Pons (tissue), 1 donor: ENCODE data around the gene NKD1.

Experiments used
- DNase-seq: peaks from one replicate; pipeline ENCODE4 v3.0.0-alpha.2; 2016; ENCODE audit warnings: low spot score

NKD1 gene

GRCh38 chr16:50558913-50559312, 10.7 kb downstream of the NKD1 start:
- DNase-seq, result no peak

DNA sequence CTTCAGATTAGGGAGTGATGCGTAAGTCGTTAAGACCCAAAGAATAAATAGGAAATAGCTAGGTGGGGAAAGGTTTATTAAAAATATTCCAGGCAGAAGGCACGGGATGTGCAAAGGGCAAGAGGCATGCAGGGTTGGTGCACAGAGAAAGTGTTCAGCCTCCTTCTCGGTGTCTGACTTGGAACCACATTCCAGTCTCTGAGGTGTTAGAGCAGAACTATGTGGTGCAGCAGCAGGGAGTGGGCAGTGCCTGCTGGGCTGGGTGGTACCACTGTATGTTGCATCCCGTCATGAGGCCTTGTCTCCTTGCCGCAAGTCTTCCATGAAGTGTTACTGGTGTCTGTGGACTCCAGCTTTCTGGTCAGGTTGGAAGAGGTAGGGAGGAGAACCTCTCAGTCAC, 11.1 kb downstream of the NKD1 start:
- no peak for DNase-seq

- DNase-seq, result peak; percentile 39
Measured at GRCh38 chr16:50559804-50560514, 11.8 kb downstream of the NKD1 start.

DNA sequence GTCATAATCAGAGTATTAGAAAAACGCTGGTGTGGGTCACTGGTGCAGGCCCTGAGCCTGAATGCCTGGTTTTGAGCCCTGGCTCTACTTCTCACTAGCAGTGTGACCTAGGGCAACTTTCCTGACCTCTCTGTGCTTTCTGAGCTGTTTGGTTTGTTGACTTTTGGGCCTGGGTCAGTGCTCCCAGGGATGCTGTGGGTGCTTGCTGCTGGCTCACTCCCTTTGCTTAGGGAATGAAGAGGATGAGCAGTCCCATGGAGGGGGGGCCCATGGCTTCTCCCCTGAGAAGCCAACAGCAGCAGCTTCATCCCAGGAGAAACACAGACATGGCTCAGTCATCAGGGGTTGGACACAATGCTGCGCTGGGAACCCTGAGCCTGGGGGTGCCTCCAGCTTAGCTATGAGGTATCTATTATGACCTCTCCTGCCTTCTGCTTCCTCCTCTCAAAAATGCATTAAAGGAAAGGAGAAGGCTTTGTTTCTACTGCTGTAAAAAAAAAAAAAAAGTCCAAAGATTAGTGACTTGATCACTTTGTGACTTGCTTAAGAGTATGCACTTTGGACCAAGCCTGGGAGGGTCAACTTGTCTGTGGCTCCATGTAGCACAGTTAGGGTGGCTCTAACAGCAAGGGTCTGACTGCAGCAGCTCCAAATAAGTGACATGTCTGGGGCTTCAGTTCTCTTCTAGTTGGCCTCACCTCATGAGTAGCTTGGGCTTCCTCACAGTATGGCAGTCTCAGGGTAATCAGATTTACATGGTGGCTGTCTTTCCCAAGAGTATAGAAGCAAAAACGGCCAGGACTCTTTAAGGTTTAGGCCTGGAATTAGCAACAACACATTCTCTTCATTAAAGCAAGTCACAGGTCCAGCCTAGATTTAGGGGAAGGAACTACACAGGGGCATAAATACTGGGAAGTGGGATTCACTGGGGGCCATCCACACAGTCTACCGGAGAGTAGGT, 13.0 kb downstream of the NKD1 start:
- no peak for DNase-seq

GRCh38 chr16:50562657-50563056, 14.5 kb downstream of the NKD1 start:
- DNase-seq, result no peak

DNA sequence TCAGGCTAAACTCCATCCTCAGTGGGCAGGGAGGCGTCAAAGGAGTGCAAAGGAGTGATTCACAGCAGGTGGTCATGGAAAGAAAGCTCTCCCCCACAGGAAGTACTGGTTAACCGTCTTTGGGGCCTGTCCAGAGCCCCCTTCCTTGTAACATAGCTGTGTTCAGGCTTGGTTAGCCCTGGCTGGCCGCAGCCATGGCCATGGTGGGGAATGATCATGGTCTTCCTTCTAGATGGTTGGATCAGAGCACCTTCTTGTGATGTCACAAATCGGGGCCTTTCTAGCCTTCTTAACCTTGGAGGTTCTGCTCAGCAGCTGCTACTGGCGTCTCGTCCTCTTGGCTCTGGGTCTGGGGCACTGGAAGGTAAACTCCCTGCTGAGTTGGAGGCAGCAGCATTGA, 15.8 kb downstream of the NKD1 start:
- DNase-seq, result no peak

GRCh38 chr16:50565428-50565827, 17.2 kb downstream of the NKD1 start:
- DNase-seq, result no peak

- DNase-seq, result no peak
Measured at GRCh38 chr16:50566014-50566962, 18.1 kb downstream of the NKD1 start.

- no peak for DNase-seq
Measured at GRCh38 chr16:50567651-50568050, 19.5 kb downstream of the NKD1 start.

DNA sequence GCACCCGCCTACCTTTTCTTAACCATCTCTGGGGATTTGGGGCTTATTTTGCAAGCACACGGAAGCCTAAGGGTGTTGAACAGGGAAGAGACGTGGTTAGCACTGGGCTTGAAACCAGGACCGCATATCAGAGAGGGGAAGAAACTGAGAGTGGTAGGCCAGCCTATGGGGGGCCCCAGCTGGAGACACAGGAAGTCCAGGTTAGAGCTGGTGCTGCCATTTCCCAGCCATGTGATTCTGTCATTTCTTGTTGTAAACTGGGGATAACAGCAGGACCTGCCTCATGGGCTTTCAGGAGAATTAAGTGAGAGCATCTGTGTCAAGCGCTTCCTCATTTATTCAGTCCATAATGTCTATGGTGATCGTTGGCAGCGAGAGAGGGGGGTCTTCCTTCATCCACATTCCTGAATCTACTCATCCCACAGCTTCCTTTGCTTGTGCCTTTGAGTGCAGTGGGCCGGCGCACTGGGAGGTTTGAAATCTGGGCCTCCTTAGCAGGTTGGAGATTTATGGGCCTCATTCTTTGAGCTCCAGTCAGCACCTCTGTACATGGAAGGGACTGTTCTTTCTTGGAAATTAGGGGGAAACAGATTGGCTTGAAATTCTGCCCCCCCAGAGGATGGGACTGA, 20.1 kb downstream of the NKD1 start:
- DNase-seq, result no peak

GRCh38 chr16:50570354-50570753, 22.2 kb downstream of the NKD1 start:
- no peak for DNase-seq

GRCh38 chr16:50570808-50571598, 22.8 kb downstream of the NKD1 start:
- DNase-seq, result no peak

DNA sequence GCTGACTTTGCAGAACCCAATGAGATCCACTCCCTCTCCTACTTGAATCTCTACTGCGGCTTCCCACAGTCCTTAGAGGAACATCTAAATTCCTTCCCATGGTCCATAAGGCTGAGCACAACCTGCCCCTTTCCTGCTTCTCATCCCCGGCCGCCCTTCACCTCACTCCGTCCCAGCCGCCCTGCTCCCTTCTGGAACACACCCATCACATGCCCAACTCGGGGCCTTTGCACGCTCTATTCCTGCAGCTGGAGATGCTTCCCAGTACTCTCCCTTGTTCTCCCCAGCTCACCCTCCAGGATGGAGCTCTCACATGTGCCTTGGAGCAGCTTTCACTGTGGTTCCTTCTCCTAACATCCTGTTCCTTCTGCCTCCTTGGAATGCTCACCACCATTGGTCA, 23.6 kb downstream of the NKD1 start:
- no peak for DNase-seq

DNA sequence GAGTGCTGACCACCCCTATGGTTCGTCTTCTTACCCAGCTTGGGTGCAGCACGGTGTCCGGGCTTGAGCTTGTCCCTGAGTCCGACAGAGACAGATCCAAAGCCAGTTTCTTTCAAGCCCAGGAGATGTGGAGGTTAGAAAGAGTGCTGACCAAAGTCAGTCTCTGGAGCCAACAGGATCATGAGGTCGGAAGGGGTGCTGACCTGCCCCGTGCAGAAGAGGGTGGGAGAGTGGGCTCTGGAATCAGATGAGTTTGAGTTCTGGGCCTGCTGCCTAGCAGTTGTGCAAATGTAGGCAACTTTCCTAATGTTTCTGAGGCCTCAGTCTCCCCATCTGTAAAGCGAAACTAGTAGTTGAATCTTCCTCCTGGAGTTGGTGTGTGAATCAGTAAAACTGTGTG, 24.5 kb downstream of the NKD1 start:
- DNase-seq, result no peak

GRCh38 chr16:50573279-50573678, 25.1 kb downstream of the NKD1 start:
- no peak for DNase-seq

DNA sequence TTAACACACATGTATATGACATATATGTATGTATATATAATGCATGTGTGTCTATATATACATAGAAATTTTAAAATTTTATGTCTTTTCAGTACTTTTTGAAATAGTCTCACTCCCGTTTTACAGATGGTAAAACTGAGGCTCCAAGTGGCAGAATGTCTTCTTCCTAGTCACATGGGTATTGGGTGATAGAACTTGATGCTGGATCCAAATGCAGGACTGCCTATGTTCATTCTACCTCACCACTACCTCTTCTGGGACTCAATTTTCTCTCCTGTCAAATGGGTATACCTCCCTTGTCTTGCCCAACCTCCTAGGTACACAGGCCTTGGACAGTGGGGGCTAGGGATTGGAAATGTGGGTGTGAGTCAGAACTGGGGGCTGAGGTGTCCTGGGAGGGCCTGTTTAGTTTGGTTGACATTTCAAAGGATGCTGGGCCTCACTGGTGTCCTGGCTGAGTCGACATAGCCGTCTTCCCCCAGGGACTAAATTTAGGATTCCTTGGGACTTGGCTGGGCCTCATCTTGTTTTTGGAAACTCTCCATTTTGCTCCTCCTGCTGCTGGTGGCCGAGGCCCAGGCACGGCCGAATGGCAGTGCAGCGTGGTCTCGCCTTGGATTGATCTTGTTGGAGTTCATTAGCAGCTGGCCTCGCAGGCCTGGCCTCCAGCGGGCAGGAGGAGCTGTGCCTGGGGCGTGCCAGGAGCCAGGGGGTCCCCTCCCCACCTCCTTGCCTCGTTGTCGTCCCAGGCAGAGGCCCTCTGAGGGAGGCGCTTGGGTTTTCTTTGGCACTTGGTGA, 25.9 kb downstream of the NKD1 start:
- no peak for DNase-seq

- DNase-seq, result no peak
Measured at GRCh38 chr16:50574745-50575136, 26.5 kb downstream of the NKD1 start.

DNA sequence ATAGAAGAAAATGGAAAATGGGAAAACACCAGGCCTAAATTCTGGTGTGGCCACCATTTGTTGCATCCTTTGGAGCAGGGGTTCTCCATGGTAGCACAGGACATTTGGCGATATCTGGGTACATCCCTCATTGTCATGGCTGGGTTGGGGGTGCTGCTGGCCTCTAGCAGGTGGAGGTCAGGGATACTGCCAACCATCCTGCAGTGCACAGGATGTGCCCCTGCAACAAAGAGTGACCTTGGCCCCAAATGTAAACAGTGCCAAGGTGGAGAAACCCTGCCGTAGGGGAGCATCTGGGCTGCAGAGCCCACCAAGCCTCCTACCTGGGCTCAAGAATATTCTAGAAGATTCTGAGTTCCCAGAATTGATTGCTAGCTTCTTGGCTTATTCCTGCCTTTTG, 27.5 kb downstream of the NKD1 start:
- DNase-seq, result no peak

GRCh38 chr16:50576403-50577113, 28.4 kb downstream of the NKD1 start:
- no peak for DNase-seq
